Frontal cortex (tissue), 4 donors: ENCODE results near the gene TYRP1. TPM values are rescaled to one million over a fixed set of nuclear protein-coding genes. Genes with fewer than 3 reads are reported as not detected.

Source experiments
- DNase-seq, 2 donors: peaks; one replicate each; pipeline ENCODE4 v3.0.0; 2012; ENCODE audit warnings: low spot score in 2 of 2
- FAIRE-seq: peaks from 2 replicates; lab custom pipeline; 2012; peaks lifted over from hg19 to GRCh38; lab: Jason Lieb, UNC
- total RNA-seq: library from RNA; depleted of rRNA; stranded (reverse); fragments of >200 nt; gene quantifications from one replicate; pipeline ENCODE4 v1.2.3, GENCODE V29; 2014
- donor health status: control.
- donor health status: control.
- donor health status: control.

Gene TYRP1
- total RNA-seq, 1 donor from 2014 or later: 2.4 TPM

DNA sequence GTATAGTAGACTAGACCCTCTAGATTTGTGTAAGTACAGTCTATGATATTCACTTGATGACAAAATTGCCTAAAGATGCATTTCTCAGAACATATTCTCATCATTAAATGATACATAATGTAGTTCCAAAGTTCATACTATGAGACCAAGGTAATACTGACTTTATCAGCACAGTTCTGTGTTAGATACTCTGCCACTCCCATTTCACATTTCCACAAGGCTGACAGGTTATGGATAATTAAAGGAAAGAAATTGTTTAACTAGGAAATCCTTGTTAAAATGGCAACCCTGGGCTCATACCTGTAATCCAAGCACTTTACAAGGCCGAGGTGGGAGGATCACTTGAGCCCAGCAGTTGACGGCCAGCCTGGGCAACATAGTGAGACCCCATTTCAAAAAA is 33.6 kb downstream of the TYRP1 start:
- no peak for DNase-seq
- no peak for FAIRE-seq

DNA sequence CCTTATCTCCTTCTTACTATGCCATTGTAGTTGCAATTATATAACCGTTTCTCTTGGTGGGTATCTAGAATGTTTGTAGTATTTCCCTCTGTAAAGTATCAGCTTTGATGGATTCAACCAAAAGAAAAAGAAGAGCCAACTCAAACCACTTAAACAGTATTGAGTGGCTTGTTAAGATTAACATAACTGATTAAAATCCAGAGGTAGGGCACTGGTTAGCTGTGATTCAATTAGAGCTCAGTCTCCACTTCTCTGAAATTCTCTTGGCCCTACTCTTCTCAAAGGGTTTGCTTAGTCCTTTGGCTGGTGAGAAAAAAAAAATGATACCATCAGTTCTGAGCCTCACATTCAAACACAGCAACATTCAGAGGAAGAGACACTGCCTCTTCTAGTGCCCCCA is 37.0 kb downstream of the TYRP1 start:
- DNase-seq: no peak
- FAIRE-seq: no peak

DNA sequence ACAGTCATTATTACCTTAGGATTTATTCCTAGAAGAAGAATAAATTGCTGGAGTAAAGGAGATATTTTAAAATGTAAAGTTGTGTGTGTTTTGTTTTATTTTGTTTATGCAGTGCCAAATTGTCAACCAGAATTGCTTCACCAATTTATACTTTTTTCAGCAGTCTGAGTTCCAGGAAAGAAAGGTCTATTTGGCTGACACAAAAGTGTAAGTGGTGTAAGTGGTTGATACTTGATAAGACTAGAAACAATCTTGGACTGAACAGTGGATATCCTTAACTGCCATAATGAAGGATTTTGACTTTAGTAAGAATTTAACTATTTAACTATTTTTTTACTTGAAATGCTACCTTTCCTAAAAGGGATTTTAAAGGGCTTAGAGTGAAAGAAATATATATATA is 37.7 kb downstream of the TYRP1 start:
- FAIRE-seq (peak; percentile 61), DNase-seq (no peak)

DNA sequence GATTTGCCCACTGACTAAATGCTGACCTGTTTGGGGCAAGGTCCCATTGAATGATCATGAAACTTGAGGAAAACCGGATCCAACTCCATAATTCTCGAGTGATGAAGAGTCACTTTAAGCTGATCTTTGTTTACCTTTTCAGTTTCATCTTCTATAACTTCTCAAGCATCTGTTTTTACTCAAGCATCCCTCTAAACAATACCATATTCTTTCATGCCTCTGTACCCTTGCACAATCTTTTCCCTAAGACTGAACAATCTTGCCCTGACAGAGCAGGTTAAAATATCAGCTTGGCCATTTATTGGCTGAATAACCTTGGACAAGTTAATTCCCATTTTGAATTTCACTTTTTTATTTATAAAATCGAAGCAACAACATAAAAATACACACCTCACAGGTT is 39.8 kb downstream of the TYRP1 start:
- no peak for FAIRE-seq
- DNase-seq: no peak

DNA sequence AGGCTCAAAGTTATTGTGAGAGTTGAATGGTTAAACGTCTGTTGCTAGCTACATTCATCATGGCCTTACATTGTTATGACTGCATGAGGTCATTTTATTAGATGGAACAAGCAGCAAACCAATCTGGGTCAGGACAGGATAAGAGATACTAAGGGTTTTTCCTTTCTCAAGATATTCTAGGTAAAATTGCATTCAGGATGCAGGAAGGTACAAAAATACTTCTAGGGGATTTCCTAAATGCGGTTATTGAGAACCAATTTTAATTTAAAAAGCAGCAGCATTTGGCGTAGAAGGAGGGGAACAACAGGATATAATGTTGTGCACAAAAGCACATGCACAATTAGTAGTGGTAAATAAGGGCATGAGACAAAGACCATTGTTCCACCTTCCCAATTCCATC is 42.5 kb downstream of the TYRP1 start:
- FAIRE-seq (no peak), DNase-seq (no peak)

DNA sequence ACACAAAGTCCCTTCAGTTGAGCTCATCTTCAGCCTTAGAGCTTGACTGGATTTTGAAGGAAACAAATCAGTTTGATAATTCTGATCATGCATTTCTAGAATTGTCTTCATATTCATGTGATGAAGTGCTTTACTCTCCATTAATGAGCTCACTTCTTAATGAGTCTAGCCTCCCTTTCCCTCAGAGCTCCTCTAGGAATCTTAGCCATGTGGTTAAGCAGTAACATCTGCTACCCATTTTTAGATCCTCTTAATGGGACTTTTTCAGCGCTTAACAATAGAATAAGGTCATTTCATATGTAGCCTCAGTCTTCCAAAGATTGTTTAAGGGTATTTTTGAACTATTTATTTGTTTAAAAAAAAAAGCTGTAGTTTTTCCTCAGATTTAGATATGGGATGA is 44.7 kb downstream of the TYRP1 start:
- no peak for FAIRE-seq
- DNase-seq: no peak

DNA sequence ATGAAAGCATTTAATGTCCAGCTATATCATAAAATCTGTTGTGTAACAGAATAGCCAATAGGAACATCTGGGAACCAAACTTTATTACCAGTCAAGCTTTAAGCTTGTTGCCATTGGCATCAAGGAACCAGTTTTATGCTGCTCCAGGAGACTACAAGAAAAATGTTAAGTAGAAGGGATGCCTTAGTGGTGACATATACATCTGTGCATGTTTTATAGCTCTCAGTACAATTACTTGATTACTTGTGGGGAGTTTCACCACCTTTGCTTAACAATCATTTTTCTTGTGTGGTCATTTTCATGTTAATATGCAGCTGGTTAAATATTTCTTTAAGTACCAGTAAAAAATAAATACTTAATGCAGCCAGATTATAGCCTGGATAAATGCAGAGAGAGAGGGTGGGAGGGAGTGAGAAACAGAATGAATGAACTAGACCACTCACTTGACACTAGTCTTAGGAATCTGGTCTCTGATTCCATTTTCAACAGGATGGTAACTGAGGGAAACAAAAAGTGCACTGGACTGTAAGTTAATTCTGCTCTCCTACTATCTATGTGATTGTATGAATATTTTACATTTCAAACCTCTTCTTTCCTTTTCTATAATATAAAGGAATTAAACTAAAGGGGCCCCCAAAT is 45.9 kb downstream of the TYRP1 start:
- no peak for FAIRE-seq

DNA sequence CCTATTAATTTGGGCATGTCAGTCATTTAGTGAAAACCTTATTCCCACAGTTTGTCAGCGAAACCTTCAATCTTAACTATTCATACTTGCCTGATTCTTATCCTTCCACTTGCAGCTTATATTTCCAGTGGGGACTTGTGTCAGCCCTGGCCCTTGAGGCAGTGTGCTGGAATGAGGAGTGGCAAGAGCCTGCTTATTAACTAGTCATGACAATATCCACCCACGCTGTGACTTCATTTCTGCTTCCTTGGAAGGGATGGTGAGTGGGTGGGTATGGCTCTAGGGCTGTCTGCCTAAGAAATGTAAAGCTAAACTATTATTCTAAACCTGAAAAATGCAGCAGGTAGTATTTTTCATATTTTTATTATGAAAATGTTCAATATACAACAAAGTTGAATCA is 47.7 kb downstream of the TYRP1 start:
- FAIRE-seq (no peak), DNase-seq (no peak)

More for the DNA sequence above, 45.9 kb downstream of the TYRP1 start:
- no peak for DNase-seq

DNA sequence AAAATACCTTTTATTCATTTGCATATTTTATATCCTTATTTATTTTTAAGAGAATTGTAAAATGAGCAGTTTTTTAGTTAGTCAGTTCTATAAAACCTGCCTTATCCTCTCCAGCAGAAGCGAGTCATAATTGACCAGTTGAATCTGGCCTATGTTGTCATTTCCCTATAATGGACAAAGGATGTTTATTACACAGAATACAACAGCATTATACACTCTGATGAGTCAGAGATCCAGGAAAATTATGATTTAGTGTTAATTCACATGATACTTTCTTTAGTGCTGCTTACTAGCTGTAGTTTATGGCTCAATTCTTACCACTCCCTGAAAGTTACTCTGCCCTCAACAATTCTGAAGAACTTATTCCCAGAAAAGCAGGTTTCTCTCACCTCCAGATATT is 54.8 kb downstream of the TYRP1 start:
- DNase-seq (no peak), FAIRE-seq (no peak)

DNA sequence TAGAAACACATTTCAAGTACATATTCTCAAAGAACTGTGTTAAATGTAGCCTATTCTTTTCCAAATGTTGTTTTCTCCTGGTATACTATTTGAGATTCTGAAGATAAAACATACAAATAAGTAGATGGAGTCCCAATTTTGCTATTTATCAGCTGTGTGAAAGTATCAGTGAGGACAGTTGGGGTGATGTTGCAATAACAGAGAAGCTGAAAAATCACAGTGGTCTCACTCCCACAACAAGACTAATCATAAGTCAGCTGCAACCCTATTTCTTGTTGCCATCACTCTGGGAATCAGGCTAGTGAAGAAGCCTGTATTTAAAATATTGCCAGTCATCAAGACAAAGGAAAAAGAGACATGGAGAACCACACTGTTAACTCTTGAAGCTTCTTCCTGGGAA is 55.8 kb downstream of the TYRP1 start:
- DNase-seq (no peak), FAIRE-seq (no peak)

DNA sequence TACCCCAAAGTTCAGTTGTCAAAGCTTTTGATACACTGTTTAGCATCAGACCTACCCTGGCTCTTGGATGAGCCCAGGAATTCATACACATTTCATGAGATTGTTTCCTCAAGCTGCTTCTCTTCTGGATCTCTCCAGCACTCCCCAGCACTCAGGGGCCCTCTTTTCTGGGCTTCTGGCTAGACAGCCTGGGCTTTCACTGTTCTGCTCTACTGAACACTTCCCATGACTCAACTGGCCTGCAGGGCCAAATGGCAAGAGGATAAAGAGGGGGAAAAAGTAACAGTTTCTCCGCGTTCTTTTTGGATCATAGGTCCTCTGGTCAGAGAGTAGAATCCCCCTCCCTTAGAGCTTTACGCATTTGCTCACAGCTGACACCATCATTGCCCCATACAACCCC is 60.7 kb downstream of the TYRP1 start:
- DNase-seq (no peak), FAIRE-seq (no peak)

DNA sequence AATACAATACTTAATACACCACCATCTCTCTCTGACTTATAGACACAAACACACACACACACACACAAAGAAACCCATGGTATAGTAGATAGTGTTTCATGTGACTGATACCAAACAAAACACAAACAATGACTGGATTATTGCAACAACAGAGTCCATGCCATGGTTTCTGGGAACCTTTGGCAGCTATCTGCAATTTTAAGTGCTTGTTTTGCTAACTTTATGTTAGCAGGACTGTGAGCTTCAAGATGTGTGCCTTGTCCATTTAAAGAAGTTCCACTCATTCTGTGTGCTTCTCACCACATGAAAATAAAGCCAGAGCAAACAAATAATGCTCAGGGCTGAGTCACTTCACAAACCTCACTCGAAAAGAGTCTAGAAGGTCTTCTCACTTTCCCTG is 66.6 kb downstream of the TYRP1 start:
- DNase-seq (no peak), FAIRE-seq (peak; percentile 44)

Other genes with a start within 250 kb of the TYRP1 start
- 1.6 TPM for gene LURAP1L, start 81.6 kb downstream of the TYRP1 start, total RNA-seq